CD4-positive, alpha-beta T cell (primary cell): ENCODE measurements around the gene ENTR1. TPM values are rescaled to one million over a fixed set of nuclear protein-coding genes. Genes with fewer than 3 reads are reported as not detected.

ENCODE experiments used
- ATAC-seq: fragments of 200-7000 bp; cut with Tn5 transposase; one replicate; pipeline ENCODE4 v1.10.0; 2022; ENCODE audit warnings: mild to moderate bottlenecking; ENCODE audit not compliant: poor library complexity
- CTCF ChIA-PET: fragments of 350-600 bp; sonication (Branson Sonifier 250); formaldehyde crosslinking; loops from one replicate; lab custom pipeline; 2021; ENCODE audit warnings: antibody characterized with exemption, inconsistent platforms; lab: Charles Lee
- POLR2A ChIA-PET: fragments of 350-600 bp; sonication (Branson Sonifier 250); formaldehyde crosslinking; loops from one replicate; lab custom pipeline; 2021; ENCODE audit warnings: antibody characterized with exemption, inconsistent platforms; lab: Charles Lee
- DNase-seq, 14 experiments: peaks; one replicate each; pipeline ENCODE4 v3.0.0-alpha.2; 2013 to 2020; ENCODE audit warnings: mixed read lengths in 2 of 14
- H3K27ac ChIP-seq, 2 donors: one replicate each; pipeline versions ENCODE4 v1.5.1 to v1.7.0; 2013; ENCODE audit warnings: low read length in 2 of 2, low read depth in 1 of 2, mild to moderate bottlenecking in 1 of 2
- H3K27me3 ChIP-seq, 2 experiments: 1 replicate in 1 of 2; 2 replicates in 1 of 2; pipeline versions ENCODE4 v1.6.1 to v1.7.0; 2013; ENCODE audit warnings: low read length in 2 of 2, control low read depth in 1 of 2, mild to moderate bottlenecking in 1 of 2, moderate library complexity in 1 of 2; ENCODE audit not compliant: insufficient read depth in 2 of 2, control insufficient read depth in 1 of 2
- H3K36me3 ChIP-seq: one replicate; pipeline ENCODE4 v1.6.1; 2013; ENCODE audit warnings: low read length, control low read depth; ENCODE audit not compliant: insufficient read depth
- H3K4me1 ChIP-seq: one replicate; pipeline ENCODE4 v1.6.1; 2013; ENCODE audit warnings: low read length, control low read depth; ENCODE audit not compliant: insufficient read depth
- H3K4me3 ChIP-seq: one replicate; pipeline ENCODE4 v1.5.1; 2013; ENCODE audit warnings: mild to moderate bottlenecking, low read length, moderate library complexity
- H3K9me3 ChIP-seq, 2 experiments: 1 replicate in 1 of 2; 2 replicates in 1 of 2; pipeline versions ENCODE4 v1.6.1 to v1.7.0; 2013; ENCODE audit warnings: low read length in 2 of 2, mild to moderate bottlenecking in 2 of 2, control low read depth in 1 of 2, moderate library complexity in 1 of 2; ENCODE audit not compliant: control insufficient read depth in 1 of 2, insufficient read depth in 1 of 2
- H3K27ac Mint-ChIP-seq: one replicate; pipeline ENCODE4 v1.8.0; 2020; ENCODE audit warnings: mixed read lengths
- H3K27me3 Mint-ChIP-seq: one replicate; pipeline ENCODE4 v1.8.0; 2021; ENCODE audit warnings: mixed read lengths
- H3K36me3 Mint-ChIP-seq: one replicate; pipeline ENCODE4 v1.8.0; 2021; ENCODE audit warnings: low read depth, mixed read lengths
- H3K4me1 Mint-ChIP-seq: one replicate; pipeline ENCODE4 v1.8.0; 2021; ENCODE audit warnings: low read depth, mixed read lengths
- H3K4me3 Mint-ChIP-seq: one replicate; pipeline ENCODE4 v1.8.0; 2020; ENCODE audit warnings: mild to moderate bottlenecking, mixed read lengths
- H3K9me3 Mint-ChIP-seq: one replicate; pipeline ENCODE4 v1.8.0; 2020; ENCODE audit warnings: mixed read lengths
- intact Hi-C, 2 experiments: fragments of 100-400 bp; cut with DNase I in 1 of 2; cut with micrococcal nuclease in 1 of 2; formaldehyde crosslinking; loops; one replicate each; pipeline versions ENCODE4 v1.15.1 to v1.9.0; 2023 to 2025; cut with DNase I, micrococcal nuclease
- total RNA-seq, 174 experiments: library from RNA in 2 of 174; stranded (reverse) in 2 of 174; gene quantifications; one replicate each; pipeline ENCODE4 v1.2.3 and lab custom pipeline; 2021 to 2026
- TF ChIP-seq, protein P1 (sequence below): fragments of 200-600 bp; IDR thresholded peaks from one replicate; pipeline ENCODE4 v1.8.0; 2022; ENCODE audit warnings: antibody characterized with exemption, mild to moderate bottlenecking

The ENTR1 gene
- total RNA-seq, 2 experiments from 2014 or later = 37.7 to 43.2 TPM

GRCh38 chr9:136403538-136403914 lies 6.9 kb downstream of the ENTR1 start:
- Histone ChIP-seq H3K4me3 (peak overlapping the region; percentile 24), H3K27ac (peak overlapping the region; percentile 47 to 86), H3K36me3 (peaks cover 28% of the 10 kb centered on the region), H3K9me3 (no peaks in the 10 kb centered on the region), H3K4me1 (peaks cover 74% of the 10 kb centered on the region), H3K27me3 (no peaks in the 10 kb centered on the region)
- H3K27me3 Mint-ChIP-seq = no peaks in the 10 kb centered on the region
- ChIA-PET POLR2A (interaction anchor here (0.8 to 2.0 kb wide), 6 partner anchors 14 to 136 kb away, joined by 4 to 7 read pairs (median 6); partner anchors contain the start of genes DNLZ and INPP5E), CTCF (interaction anchor here (1.8 kb wide), 1 partner anchor 40 kb away, joined by 18 read pairs; the partner anchor contains the start of gene DNLZ)
- intact Hi-C loops = loop anchor here in 1 of 2 experiments (10.0 kb wide), 3 partner anchors 141 to 439 kb away; partner anchors contain the start of genes NOTCH1, RABL6 and UBAC1
- H3K4me1 Mint-ChIP-seq = peaks cover 54% of the 10 kb centered on the region
- H3K9me3 Mint-ChIP-seq = no peaks in the 10 kb centered on the region
- ATAC-seq (peak; percentile 86), DNase-seq (peak; percentile 33 to 93 (median 63))
- peak overlapping the region; percentile 91 for H3K27ac Mint-ChIP-seq
- peaks cover 46% of the 10 kb centered on the region for H3K36me3 Mint-ChIP-seq
- TF ChIP-seq, protein P1, sequence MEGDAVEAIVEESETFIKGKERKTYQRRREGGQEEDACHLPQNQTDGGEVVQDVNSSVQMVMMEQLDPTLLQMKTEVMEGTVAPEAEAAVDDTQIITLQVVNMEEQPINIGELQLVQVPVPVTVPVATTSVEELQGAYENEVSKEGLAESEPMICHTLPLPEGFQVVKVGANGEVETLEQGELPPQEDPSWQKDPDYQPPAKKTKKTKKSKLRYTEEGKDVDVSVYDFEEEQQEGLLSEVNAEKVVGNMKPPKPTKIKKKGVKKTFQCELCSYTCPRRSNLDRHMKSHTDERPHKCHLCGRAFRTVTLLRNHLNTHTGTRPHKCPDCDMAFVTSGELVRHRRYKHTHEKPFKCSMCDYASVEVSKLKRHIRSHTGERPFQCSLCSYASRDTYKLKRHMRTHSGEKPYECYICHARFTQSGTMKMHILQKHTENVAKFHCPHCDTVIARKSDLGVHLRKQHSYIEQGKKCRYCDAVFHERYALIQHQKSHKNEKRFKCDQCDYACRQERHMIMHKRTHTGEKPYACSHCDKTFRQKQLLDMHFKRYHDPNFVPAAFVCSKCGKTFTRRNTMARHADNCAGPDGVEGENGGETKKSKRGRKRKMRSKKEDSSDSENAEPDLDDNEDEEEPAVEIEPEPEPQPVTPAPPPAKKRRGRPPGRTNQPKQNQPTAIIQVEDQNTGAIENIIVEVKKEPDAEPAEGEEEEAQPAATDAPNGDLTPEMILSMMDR = no peak
- H3K4me3 Mint-ChIP-seq = peak overlapping the region; percentile 74

GRCh38 chr9:136402067-136402466 lies 8.3 kb downstream of the ENTR1 start:
- peak overlapping the region; percentile 42 for H3K4me3 Mint-ChIP-seq
- peaks cover 48% of the 10 kb centered on the region for H3K4me1 Mint-ChIP-seq
- peak overlapping the region; percentile 44 for H3K27ac Mint-ChIP-seq
- H3K36me3 ChIP-seq = peaks cover 27% of the 10 kb centered on the region
- H3K27me3 Mint-ChIP-seq = no peaks in the 10 kb centered on the region
- DNase-seq (no peak), ATAC-seq (no peak)
- intact Hi-C loops = loop anchor here in 1 of 2 experiments (10.0 kb wide), 3 partner anchors 143 to 437 kb away; partner anchors contain the start of genes NOTCH1, RABL6 and UBAC1
- H3K27me3 ChIP-seq = no peaks in the 10 kb centered on the region
- no peaks in the 10 kb centered on the region for H3K9me3 ChIP-seq
- TF ChIP-seq, protein P1 = no peak
- H3K36me3 Mint-ChIP-seq = peaks cover 35% of the 10 kb centered on the region
- no peak overlapping the region for H3K4me3 ChIP-seq
- H3K27ac ChIP-seq = no peak overlapping the region
- no peaks in the 10 kb centered on the region for H3K9me3 Mint-ChIP-seq
- H3K4me1 ChIP-seq = peaks cover 74% of the 10 kb centered on the region
- ChIA-PET CTCF (interaction anchor here (3.2 kb wide), 1 partner anchor 39 kb away, joined by 12 read pairs; the partner anchor contains the start of gene DNLZ), POLR2A (interaction anchor here (1.9 to 2.8 kb wide), 2 partner anchors 8 to 135 kb away, joined by 4 to 18 read pairs; partner anchors contain the start of genes ENTR1 and PMPCA)

DNA sequence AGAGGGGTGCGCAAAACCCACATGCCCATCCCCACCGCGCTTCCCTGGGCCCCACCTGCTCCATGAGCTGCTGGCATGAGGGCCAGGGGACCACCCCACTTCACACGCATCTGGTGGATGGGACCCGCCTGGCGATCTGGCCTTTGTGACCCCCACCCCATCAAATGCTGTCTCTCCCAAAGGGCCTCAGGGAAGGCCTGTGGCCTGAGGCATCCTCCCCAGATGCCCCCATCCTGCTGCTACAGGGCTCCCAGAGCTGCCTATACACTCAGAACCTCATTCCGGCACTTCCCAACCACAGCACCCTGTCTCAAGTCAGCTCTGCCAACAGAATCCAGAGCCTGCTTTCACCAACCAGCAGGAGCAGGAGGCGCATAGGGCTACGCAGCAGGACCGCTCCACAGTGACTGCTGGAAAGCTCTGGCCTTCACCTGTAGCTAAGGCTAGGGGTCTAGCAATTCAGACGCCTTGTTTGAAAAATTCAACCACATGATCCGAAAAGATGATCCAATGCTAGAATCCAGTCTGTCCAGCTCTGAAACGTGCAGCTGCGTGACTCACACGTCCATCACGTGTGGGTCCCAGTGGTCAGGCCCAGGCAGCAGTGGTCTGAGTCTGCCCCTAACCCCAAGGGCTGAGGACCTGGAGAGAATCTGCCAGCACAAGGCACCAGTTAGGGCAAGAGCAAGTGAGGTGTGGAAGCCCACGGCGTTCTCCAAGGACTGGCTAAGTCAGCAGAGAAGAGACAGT lies 9.1 kb downstream of the ENTR1 start:
- H3K36me3 ChIP-seq = peaks cover 29% of the 10 kb centered on the region
- peaks cover 48% of the 10 kb centered on the region for H3K4me1 Mint-ChIP-seq
- H3K27me3 ChIP-seq = no peaks in the 10 kb centered on the region
- H3K4me1 ChIP-seq = peaks cover 69% of the 10 kb centered on the region
- ChIA-PET POLR2A (interaction anchor here (1.2 to 2.8 kb wide), 4 partner anchors 8 to 134 kb away, joined by 3 to 18 read pairs (median 6); partner anchors contain the start of genes DNLZ, ENTR1 and PMPCA), CTCF (interaction anchor here (1.2 to 3.2 kb wide), 3 partner anchors 8 to 38 kb away, joined by 3 to 12 read pairs (median 4); partner anchors contain the start of genes DNLZ and ENTR1)
- ATAC-seq (no peak), DNase-seq (no peak)
- H3K9me3 Mint-ChIP-seq = no peaks in the 10 kb centered on the region
- peak overlapping the region; percentile 49 for H3K27ac Mint-ChIP-seq
- H3K4me3 Mint-ChIP-seq = peak overlapping the region; percentile 74
- no peak overlapping the region for H3K4me3 ChIP-seq
- intact Hi-C loops = loop anchor here in 1 of 2 experiments (2.0 to 10.0 kb wide), 5 partner anchors 37 to 437 kb away; partner anchors contain the start of genes INPP5E, NOTCH1, RABL6 and SEC16A
- H3K27me3 Mint-ChIP-seq = no peaks in the 10 kb centered on the region
- no peaks in the 10 kb centered on the region for H3K9me3 ChIP-seq
- TF ChIP-seq, protein P1 = no peak
- H3K27ac ChIP-seq = no peak overlapping the region
- peaks cover 38% of the 10 kb centered on the region for H3K36me3 Mint-ChIP-seq
